ENCODE data around the gene TNNT3.

DNA sequence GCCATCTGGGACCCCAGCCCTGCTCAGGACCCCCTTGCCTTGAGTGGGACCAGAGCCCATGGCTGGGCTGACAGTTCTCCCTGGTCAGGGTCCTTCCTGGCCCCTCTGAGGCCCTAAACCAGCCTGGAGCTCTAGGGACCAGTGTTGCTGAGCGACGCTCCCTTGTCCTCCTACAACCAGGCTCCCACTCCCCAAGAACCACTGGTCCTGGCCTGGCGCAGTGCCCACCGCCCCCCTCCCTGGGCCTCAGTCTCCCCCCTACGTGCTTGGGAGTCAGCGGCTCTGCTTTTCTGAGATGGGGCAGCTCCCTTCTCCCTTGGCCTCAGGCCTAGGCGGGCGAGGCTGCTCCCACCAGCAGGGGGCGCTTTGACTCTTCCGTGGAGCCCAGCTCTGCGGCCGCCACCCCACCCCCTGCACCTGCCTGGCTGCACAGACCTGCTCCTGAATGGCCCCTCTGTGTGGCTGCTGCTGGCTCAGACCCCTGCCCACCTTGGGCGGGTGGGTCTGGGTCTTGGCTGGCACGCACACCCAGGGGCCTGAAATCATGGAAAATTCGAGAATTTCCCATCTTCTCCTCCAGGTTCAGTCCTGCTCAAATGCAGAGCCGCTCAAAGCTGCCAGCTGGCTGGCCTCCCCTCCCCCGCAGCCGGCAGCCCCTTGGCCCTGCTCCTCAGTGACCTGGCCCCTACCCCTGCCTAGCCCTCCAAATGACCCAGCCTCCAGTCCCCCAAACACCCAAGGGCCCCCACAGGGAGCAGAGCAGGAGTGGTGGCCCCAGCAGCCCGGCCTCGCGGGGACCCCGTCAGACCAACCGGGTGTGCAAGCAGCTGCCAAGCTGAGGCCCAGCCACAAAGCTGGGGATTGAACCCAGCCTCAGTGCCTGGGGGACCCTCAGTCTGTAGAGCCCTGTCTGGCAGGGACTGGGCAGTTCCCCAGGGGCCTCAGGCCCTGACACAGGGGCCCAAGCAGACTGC lies 37.0 kb upstream of the TNNT3 start:
- TF ChIP-seq, protein P1, sequence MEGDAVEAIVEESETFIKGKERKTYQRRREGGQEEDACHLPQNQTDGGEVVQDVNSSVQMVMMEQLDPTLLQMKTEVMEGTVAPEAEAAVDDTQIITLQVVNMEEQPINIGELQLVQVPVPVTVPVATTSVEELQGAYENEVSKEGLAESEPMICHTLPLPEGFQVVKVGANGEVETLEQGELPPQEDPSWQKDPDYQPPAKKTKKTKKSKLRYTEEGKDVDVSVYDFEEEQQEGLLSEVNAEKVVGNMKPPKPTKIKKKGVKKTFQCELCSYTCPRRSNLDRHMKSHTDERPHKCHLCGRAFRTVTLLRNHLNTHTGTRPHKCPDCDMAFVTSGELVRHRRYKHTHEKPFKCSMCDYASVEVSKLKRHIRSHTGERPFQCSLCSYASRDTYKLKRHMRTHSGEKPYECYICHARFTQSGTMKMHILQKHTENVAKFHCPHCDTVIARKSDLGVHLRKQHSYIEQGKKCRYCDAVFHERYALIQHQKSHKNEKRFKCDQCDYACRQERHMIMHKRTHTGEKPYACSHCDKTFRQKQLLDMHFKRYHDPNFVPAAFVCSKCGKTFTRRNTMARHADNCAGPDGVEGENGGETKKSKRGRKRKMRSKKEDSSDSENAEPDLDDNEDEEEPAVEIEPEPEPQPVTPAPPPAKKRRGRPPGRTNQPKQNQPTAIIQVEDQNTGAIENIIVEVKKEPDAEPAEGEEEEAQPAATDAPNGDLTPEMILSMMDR (conservative IDR thresholded peaks at IDR 0.05) = peak; percentile 82
- TF ChIP-seq EZH2 (IDR thresholded peaks at IDR 0.05; ENCODE audit: low read depth) = no peak
